GM18505 (cell line): Measurements from ENCODE around the gene HES4.

Experiments
- ATAC-seq: cut with Tn5 transposase; IDR thresholded peaks from one replicate; pipeline ENCODE4 v1.9.1; 2021; ENCODE audit not compliant: unreplicated experiment
- POLR2A ChIP-seq: IDR thresholded peaks from 4 replicates; pipeline ENCODE4 v1.6.1; 2011; ENCODE audit warnings: borderline replicate concordance; ENCODE audit not compliant: insufficient read depth, insufficient read length; ENCODE audit errors: extremely low read depth

HES4 gene

DNA sequence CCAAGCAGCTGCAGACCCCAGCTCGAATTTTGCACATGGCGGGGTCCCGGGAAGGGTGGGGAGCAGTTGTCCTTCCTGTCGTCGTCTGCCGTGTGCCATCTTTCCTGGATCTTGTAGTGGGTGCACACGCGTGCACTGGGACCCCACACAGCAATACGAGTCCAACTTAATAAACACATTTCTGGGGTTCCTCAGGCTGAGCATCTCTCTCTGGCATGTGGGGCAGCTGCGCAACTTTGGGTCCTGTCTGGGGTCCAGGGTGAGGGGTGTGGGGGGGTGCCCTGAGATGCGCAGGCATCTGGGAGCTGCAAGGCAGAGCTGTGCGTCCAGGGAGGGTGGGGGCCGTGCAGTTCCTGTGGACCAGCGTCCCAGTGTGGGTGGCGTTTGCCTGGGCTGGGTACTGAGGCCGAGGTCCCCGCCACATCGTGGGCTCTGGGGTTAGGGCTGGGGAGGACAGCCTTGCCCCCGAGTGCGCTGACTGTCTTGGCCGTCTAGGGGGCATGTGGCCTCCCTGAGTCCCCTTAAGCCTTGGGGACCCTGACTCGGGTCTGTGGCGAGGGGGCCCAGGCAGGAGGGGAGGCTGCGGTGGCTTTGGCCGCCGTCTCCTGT lies 34.3 kb downstream of the HES4 start:
- TF ChIP-seq POLR2A: no peak
- no peak for ATAC-seq

DNA sequence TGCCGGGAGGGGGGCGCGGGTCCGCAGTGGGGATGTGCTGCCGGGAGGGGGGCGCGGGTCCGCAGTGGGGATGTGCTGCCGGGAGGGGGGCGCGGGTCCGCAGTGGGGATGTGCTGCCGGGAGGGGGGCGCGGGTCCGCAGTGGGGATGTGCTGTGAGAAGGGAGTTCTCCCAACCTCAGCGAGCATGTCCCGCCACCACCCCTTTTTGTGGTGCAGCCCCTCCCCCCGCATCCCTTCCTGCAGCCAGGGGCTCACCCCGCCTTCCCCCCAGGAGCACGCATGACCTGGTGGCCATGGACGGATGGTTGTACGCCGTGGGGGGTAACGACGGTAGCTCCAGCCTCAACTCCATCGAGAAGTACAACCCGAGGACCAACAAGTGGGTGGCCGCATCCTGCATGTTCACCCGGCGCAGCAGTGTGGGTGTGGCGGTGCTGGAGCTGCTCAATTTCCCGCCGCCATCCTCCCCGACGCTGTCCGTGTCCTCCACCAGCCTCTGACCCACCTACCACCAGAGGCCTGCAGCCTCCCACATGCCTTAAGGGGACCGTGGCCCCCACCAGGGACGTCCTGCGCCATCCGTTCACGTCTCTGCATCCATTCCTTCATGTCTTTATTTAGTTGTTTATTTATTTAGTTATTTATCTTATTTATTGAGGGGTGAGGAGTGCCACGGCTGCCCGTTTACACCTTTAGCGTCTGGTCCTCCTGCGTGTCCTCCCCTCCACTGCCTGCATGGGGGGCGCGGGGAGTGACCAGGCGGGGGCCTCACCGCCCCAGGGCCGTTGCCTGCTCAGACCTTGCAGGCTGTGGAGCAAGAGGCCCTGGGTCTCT lies 35.0 kb downstream of the HES4 start:
- no peak for ATAC-seq
- no peak for TF ChIP-seq POLR2A

DNA sequence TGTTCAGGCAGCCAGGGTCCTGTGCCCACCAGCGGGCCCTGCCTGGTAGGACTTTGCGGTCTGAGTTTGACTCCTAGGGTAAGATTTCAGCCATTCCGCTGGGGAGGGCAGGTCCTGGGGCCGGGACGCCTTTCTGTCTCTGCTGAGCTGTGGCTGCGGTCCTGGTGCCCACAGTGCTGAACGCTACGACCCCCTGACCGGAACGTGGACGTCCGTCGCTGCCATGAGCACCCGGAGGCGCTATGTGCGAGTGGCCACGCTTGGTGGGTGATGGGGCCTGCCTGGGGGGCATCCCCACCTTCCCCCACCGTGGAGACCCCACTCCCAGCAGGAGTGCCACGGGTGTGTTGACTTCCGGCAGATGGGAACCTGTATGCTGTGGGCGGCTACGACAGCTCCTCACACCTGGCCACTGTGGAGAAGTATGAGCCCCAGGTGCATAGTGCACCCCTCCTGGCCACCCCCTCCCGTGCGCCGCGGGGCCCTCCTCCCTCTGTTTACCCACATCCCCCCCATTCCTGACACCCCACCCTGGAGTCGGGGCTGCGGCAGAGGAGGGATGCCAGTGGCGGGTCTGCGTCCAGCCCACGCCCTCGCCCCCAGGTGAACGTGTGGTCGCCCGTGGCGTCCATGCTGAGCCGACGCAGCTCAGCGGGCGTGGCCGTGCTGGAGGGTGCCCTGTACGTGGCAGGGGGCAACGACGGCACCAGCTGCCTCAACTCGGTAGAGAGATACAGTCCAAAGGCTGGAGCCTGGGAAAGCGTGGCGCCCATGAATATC lies 36.0 kb downstream of the HES4 start:
- no peak for ATAC-seq
- no peak for TF ChIP-seq POLR2A

DNA sequence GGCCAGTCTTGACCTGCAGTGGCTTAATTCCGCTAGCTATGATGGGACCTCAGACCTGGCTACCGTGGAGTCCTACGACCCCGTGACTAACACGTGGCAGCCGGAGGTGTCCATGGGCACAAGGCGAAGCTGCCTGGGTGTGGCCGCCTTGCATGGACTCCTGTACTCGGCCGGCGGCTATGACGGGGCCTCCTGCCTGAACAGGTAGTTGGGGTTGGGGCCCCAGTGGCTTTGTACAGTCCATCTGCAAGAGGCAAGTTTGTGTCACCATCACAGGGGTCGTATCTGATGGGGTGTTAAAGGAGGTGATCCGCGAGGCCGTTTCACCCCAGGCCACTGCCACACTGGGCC lies 36.6 kb downstream of the HES4 start:
- no peak for TF ChIP-seq POLR2A
- ATAC-seq: no peak

DNA sequence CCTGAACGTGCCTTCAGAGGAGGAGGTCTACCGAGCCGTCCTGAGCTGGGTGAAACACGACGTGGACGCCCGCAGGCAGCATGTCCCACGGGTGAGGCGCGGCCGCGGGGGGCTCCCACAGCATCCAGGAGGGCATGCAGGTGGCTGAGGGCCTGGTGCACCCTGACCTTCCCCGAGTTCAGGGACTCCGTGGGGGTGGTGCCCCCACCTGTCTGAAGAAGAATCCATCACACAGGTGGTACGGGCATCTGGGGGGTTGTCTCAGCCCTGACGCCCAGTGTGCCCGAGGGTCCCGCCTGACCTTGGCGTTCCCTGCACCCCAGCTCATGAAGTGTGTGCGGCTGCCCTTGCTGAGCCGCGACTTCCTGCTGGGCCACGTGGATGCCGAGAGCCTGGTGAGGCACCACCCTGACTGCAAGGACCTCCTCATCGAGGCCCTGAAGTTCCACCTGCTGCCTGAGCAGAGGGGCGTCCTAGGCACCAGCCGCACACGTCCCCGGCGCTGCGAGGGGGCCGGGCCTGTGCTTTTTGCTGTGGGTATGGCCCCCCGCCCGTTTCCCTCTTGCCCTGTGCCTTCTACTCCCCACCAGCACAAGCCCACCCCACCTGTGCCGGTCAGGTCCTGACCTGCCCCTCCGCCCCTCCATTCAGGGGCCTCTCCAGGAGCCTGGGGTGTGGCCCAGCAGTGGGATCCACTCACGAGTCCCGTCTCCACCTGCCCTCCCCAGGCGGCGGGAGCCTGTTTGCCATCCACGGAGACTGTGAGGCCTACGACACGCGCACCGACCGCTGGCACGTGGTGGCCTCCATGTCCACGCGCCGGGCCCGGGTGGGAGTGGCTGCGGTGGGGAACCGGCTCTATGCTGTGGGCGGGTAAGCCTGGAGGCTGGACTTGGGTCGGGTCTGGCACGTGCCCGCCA lies 37.3 kb downstream of the HES4 start:
- TF ChIP-seq POLR2A: no peak
- ATAC-seq: no peak

DNA sequence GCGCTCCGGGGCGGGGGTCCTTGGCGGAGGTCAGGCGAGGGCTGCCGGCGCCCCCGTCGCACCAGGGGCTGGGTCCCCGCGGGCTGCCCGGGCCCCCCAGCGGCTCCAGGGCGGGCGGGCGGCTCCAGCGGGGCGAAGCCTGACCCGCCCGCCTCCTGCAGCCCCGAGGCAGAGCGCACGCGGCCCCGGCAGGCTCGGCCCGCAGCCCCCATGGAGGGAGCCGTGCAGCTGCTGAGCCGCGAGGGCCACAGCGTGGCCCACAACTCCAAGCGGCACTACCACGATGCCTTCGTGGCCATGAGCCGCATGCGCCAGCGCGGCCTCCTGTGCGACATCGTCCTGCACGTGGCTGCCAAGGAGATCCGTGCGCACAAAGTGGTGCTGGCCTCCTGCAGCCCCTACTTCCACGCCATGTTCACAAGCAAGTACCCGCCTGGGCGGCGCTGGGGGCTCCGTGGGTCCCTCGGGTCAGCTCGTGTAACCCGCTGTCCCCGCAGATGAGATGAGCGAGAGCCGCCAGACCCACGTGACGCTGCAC lies 38.7 kb downstream of the HES4 start:
- no peak for ATAC-seq
- TF ChIP-seq POLR2A: no peak

DNA sequence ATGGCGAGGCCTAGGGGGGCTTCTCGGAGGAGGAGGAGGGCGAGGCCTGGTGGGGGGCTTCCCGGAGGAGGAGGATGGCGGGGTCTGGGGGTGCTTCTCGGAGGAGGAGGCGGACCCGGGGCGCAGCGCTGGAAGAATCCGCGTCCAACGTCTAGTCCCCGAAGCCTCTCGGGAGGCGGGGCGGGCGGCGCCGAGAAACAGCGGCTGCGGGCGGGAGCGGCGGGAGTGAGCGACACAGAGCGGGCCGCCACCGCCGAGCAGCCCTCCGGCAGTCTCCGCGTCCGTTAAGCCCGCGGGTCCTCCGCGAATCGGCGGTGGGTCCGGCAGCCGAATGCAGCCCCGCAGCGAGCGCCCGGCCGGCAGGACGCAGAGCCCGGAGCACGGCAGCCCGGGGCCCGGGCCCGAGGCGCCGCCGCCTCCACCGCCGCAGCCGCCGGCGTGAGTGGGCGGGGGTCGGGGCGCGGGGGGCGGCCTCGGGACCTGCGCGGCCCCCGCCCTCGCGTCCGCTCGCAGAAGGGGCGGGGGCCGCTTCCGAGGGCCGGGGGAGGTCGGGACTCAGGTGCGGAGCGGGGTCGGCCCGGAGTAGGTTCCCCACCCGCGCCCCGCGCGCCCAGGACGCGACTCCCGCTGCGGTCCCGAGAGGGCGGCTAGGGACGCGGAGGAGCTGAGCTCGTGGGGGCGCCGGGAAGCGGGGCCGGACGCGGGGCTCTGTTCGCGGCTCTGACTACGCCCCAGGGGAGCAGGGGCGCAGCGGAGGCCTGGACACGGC lies 39.4 kb downstream of the HES4 start, which contains the start of gene KLHL17:
Gene KLHL17 (plus strand): TSS at position 222 of the 769 bp plus-strand sequence. CDS start 110 bp downstream, at position 332.
- peak; percentile 38 for ATAC-seq
- no peak for TF ChIP-seq POLR2A

DNA sequence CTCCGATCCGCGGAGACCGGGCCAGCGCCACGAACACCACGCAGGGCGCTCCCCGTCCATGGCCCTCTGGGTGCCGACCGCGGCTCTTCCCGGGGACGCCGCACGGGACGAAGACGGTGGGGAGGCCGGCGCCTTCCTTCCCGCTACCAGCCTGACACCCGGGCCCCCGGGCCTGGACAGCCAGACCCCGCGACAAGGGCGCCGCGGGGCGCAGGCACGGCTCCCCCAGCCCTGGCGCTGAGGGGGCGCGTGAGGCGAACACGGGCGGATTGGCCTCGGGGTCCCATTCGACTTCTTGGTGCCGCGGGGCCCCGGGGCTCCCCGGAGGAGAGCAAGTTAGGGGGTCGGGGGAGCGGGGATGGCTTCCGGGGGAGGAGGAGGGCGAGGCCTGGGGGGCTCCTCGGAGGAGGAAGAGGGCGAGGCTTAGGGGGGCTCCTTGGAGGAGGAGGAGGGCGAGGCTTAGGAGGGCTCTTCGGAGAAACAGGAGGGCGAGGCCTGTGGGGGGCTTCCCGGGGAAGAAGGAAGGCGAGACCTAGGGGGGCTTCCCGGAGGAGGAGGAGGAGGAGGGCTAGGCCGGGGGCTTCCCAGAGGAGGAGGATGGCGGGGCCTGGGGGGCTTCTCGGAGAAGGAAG lies 40.0 kb downstream of the HES4 start:
- TF ChIP-seq POLR2A: no peak
- ATAC-seq: no peak

DNA sequence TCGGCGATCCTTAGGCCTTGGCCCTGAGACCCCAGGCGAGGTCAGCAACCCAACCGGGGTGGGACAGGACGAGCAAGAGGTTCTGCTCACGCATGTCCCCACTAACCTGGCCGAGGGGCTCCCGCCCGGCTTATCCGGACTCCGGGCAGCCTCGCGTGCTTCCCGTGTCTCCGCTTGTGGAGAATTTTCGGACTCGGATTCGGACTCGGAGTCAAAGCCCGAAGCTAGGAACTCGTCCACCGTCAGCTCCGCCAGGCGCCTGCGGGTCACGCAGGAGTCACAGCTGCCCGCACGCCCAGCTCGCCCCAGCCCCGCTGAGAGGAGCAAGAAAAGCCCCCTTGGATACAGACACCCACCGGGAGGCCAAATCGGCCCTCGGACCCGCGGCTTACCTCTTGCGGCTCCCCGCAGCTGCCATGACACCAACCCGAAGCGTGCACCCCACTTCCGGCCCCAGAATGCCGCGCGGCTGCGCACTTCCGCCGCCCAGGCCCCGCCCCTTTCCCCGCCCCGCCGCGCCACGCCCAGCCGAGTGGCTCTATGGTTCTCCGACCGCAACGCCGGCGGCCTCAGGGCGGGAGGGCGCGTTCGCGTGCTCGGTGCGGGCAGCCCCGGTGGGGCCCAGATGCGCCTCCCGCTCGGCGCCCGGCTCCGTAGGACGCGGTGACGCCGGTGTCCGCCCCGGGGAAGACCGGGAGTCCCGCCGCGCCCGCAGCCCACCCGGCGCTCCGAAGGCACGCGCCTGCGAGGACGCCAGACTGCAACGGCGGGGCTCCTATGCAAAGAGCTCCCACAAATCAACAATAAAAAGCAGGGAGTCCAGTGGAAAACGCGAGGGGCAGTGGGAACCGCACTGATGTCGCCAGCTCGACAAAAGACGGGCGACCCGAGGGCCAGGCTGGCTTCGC lies 40.8 kb downstream of the HES4 start, which contains the start of gene NOC2L:
Gene NOC2L (minus strand): TSS at position 434 of the 908 bp plus-strand sequence. CDS start 16 bp downstream, at position 418.
- peak; percentile 79 for TF ChIP-seq POLR2A
- ATAC-seq: peak; percentile 72

DNA sequence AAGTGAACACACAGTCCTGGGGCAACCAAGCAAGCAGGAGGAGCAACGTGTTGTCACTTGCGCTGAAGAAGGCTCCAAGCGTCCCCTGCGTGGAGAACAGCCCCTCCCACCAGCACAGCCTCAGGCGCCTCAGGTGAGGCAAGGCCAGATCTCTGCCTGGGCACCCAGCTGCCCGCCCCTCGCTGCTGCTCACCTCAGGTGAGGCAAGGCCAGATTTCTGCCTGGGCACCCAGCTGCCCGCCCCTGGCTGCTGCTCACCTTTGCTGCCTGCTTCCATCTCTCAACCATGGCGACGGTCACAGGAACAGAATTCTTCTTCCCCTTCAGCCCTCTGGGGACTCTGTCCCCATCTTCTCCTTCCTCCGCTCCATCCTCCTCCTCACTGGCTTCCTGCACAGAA lies 43.3 kb downstream of the HES4 start:
- TF ChIP-seq POLR2A: no peak
- no peak for ATAC-seq
